Adrenal gland (tissue), 12 donors: ENCODE results near the gene CES4A. TPM values are rescaled to one million over a fixed set of nuclear protein-coding genes. Genes with fewer than 3 reads are reported as not detected.

Source experiments
- DNase-seq, 7 donors: peaks; one replicate each; pipeline ENCODE4 v3.0.0-alpha.2; 2019 to 2020
- H3K27ac ChIP-seq, 5 donors: fragments of 200-600 bp; sonication (generic) in 4 of 5; 1 replicate in 3 of 5; 2 replicates in 2 of 5; pipeline versions ENCODE4 v1.5.1 to v1.8.0; 2016 to 2020; ENCODE audit warnings: mild to moderate bottlenecking in 1 of 5
- H3K27me3 ChIP-seq: fragments of 200-600 bp; 2 replicates; pipeline ENCODE4 v1.8.0; 2021
- H3K36me3 ChIP-seq, 2 donors: fragments of 200-600 bp; replicated peaks in 1 of 2; 1 replicate in 1 of 2; 2 replicates in 1 of 2; pipeline versions ENCODE4 v1.5.1 to v1.8.0; 2018 to 2022
- H3K4me1 ChIP-seq, 2 donors: fragments of 200-600 bp; replicated peaks in 1 of 2; 1 replicate in 1 of 2; 2 replicates in 1 of 2; pipeline versions ENCODE4 v1.5.1 to v1.8.0; 2018 to 2021
- H3K4me3 ChIP-seq, 4 donors: fragments of 200-600 bp; sonication (generic) in 3 of 4; one replicate each; pipeline ENCODE4 v1.5.1; 2016 to 2018
- H3K9me3 ChIP-seq, 3 donors: fragments of 200-600 bp; sonication (generic) in 1 of 3; replicated peaks in 1 of 3; 1 replicate in 2 of 3; 2 replicates in 1 of 3; pipeline versions ENCODE4 v1.5.1 to v1.8.0; 2016 to 2021
- POLR2A ChIP-seq, 2 donors: fragments of 450-650 bp; IDR thresholded peaks; one replicate each; pipeline ENCODE4 v1.6.1; 2017; ENCODE audit warnings: antibody characterized with exemption in 2 of 2, mild to moderate bottlenecking in 2 of 2, moderate library complexity in 1 of 2
- WGBS, 4 donors: extraction: QIAGEN DNeasy Blood & Tissue Kit in 2 of 4; methylation state at CpG; one replicate each; pipeline versions ENCODE4 v1.1.5 to v1.1.7; 2013 to 2017; 5-methylcytosine and 5-hydroxymethylcytosine counted together
- intact Hi-C, 2 donors: fragments of 100-400 bp; cut with DNase I; formaldehyde crosslinking; loops; one replicate each; pipeline versions ENCODE4 v1.14.1 to v1.15.0; 2022 to 2023
- polyA plus RNA-seq, 3 donors: library from polyadenylated mRNA; stranded (reverse); fragments of 200-250 nt in 2 of 3; fragments of 350-450 nt in 1 of 3; fragmentation: Illumina TruSeq in 1 of 3; extraction: RNeasy Lipid Tissue Mini Kit (QIAGEN cat#74804) in 1 of 3; gene quantifications; one replicate each; pipeline ENCODE4 v1.2.3, GENCODE V29; 2013 to 2014
- total RNA-seq, 9 donors: library from RNA; depleted of rRNA in 4 of 9; stranded (reverse); fragments of >200 nt in 4 of 9; fragments of 120-200 nt in 1 of 9; fragmentation: NEBNext Ultra II Directional in 1 of 9; extraction: Animal tissue kit (Norgen Biotek cat#: 25700) in 1 of 9; gene quantifications; one replicate each; pipeline versions ENCODE4 v1.1.0 to v1.2.4, GENCODE V29; 2013 to 2023
- TF ChIP-seq, protein P1 (sequence below), 6 experiments: fragments of 450-650 bp in 4 of 6; fragments of 200-600 bp in 2 of 6; sonication (generic) in 1 of 6; IDR thresholded peaks; 1 replicate in 5 of 6; 2 replicates in 1 of 6; pipeline versions ENCODE4 v1.5.1 to v1.8.0; 2016 to 2021; ENCODE audit warnings: antibody characterized with exemption in 6 of 6, mild to moderate bottlenecking in 2 of 6, moderate library complexity in 1 of 6
- donor health status: healthy with polysubstance abuse.
- donor health status: Bipolar disorder and iron deficiency.
- donor health status: DM: yes; HTN: yes; CAD: no.
- donor health status: DM: no; HTN: no; CAD: no.
- donor health status: DM: no; HTN: no; CAD: no.
- donor health status: DM: yes; HTN: yes; CAD: no.

CES4A gene
- total and polyA plus RNA-seq, 12 donors: 4.4 to 127 (median 15.9) TPM

GRCh38 chr16:67022531-67023214 is 34.3 kb downstream of the CES4A start:
- no peak overlapping the region for H3K27ac ChIP-seq

DNA sequence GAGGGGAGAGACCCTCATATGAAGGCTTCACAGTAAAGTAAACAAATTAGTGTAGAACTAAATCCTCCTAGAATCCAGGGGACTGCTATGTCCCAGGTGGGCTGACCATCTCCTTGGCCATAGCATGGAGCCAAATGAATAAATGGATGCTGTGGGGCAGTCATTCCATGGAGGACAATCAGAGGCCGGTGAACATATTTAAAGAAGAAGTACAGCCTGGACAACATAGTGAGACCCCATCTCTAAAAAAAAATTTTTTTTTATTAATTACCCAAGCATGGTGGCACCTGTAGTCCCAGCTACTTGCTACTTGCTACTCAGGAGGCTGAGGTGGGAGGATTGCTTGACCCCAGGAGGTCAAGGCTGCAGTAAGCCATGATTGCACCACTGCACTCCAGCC is 35.3 kb downstream of the CES4A start:
- no peaks in the 10 kb centered on the region for H3K27me3 ChIP-seq
- intact Hi-C loops: no loop called here

More at GRCh38 chr16:67022531-67023214, 34.3 kb downstream of the CES4A start:
- intact Hi-C loops: no loop called here
- peak in 2 of 7 donors; percentile 6 to 10 for DNase-seq
- H3K36me3 ChIP-seq: no peaks in the 10 kb centered on the region
- no peaks in the 10 kb centered on the region for H3K9me3 ChIP-seq
- WGBS, 4 donors: 63 to 70% (median 65%) methylated on average over 4 of the region's 4 CpGs
- no peaks in the 10 kb centered on the region for H3K27me3 ChIP-seq
- H3K4me3 ChIP-seq: no peak overlapping the region
- TF ChIP-seq, protein P1, sequence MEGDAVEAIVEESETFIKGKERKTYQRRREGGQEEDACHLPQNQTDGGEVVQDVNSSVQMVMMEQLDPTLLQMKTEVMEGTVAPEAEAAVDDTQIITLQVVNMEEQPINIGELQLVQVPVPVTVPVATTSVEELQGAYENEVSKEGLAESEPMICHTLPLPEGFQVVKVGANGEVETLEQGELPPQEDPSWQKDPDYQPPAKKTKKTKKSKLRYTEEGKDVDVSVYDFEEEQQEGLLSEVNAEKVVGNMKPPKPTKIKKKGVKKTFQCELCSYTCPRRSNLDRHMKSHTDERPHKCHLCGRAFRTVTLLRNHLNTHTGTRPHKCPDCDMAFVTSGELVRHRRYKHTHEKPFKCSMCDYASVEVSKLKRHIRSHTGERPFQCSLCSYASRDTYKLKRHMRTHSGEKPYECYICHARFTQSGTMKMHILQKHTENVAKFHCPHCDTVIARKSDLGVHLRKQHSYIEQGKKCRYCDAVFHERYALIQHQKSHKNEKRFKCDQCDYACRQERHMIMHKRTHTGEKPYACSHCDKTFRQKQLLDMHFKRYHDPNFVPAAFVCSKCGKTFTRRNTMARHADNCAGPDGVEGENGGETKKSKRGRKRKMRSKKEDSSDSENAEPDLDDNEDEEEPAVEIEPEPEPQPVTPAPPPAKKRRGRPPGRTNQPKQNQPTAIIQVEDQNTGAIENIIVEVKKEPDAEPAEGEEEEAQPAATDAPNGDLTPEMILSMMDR (IDR thresholded peaks at IDR 0.05): no peak
- no peak for TF ChIP-seq POLR2A (IDR thresholded peaks at IDR 0.05)
- H3K4me1 ChIP-seq: peaks cover 0 to 8% of the 10 kb centered on the region in 2 donors

DNA sequence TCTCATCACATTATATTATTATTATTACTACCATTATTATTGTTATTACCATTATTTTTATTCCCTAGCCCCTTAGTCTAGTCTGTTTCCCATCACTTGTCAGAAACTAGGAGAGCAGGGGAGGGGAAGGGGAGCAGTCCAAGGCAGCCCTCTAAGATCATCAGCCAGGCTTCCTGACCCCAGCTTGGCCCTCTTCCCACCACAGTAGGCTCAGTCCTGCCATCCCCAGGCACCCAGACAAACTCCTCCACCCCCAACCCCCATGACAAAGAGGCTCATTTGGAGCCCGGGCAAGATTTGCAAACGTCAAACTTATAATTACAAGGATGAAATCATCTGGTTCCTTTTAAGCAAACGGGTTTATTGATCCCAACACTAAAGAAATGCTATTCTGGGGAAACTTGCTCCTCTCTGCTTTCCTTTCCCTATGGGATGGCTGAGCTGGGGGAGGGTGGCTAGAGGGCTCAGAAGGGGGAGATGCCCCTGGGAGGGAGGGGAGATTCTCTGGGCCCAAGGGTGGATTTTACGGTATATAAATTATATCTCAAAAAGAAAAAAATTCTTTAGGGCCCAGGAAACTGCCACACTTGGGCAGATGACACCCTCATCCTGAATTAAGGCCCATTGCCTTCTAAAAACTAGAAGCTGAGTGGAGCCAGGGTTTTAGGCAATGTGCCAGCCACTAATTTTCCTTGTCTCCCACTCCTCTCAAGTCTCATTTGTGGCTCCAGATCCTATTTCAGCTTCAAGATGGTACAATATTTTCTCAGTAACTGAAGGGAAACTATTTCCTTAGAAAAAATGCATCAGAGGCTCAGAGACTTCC is 36.2 kb downstream of the CES4A start:
- intact Hi-C loops: no loop called here
- peak in 3 of 7 donors; percentile 5 to 34 (median 15) for DNase-seq

More for the DNA sequence above, 35.3 kb downstream of the CES4A start:
- TF ChIP-seq, protein P1 (IDR thresholded peaks at IDR 0.05): no peak
- no peak for TF ChIP-seq POLR2A (IDR thresholded peaks at IDR 0.05)
- H3K36me3 ChIP-seq: no peaks in the 10 kb centered on the region
- no peak overlapping the region for H3K27ac ChIP-seq
- WGBS, 4 donors: 82 to 94% (median 92%) methylated on average over 1 of the region's 1 CpG
- H3K4me1 ChIP-seq: peaks cover 0 to 16% of the 10 kb centered on the region in 2 donors
- no peak overlapping the region for H3K4me3 ChIP-seq
- no peaks in the 10 kb centered on the region for H3K9me3 ChIP-seq
- DNase-seq: no peak

GRCh38 chr16:67025210-67025550 is 36.8 kb downstream of the CES4A start:
- intact Hi-C loops: no loop called here
- no peak overlapping the region for H3K4me3 ChIP-seq
- H3K4me1 ChIP-seq: peaks cover 2 to 16% of the 10 kb centered on the region in 2 donors
- H3K27ac ChIP-seq: no peak overlapping the region
- TF ChIP-seq POLR2A (IDR thresholded peaks at IDR 0.05): no peak
- TF ChIP-seq, protein P1 (IDR thresholded peaks at IDR 0.05): no peak
- DNase-seq: peak in 4 of 7 donors; percentile 4 to 11 (median 6)
- no peaks in the 10 kb centered on the region for H3K9me3 ChIP-seq
- no peaks in the 10 kb centered on the region for H3K36me3 ChIP-seq
- H3K27me3 ChIP-seq: no peaks in the 10 kb centered on the region

More for the DNA sequence above, 36.2 kb downstream of the CES4A start:
- WGBS, 4 donors: 59 to 86% (median 78%) methylated on average over 3 to 4 of the region's 4 CpGs
- Histone ChIP-seq H3K4me1 (peaks cover 0 to 16% of the 10 kb centered on the region in 2 donors), H3K36me3 (no peaks in the 10 kb centered on the region), H3K9me3 (no peaks in the 10 kb centered on the region), H3K27ac (no peak overlapping the region), H3K27me3 (no peaks in the 10 kb centered on the region), H3K4me3 (no peak overlapping the region)
- TF ChIP-seq POLR2A (IDR thresholded peaks at IDR 0.05): no peak
- TF ChIP-seq, protein P1 (IDR thresholded peaks at IDR 0.05): no peak
